IMR-90 (cell line): ENCODE measurements around the gene FARP1.

Experiments used
- BHLHE40 ChIP-seq: fragments of 150-350 bp; IDR thresholded peaks from 2 replicates; pipeline ENCODE4 v1.6.1; 2016; ENCODE audit warnings: mild to moderate bottlenecking, low read depth, low read length
- MXI1 ChIP-seq: IDR thresholded peaks from 2 replicates; pipeline ENCODE4 v1.6.1; 2012; ENCODE audit warnings: low read depth, mild to moderate bottlenecking, low read length, moderate library complexity, borderline replicate concordance
- POLR2A ChIP-seq: IDR thresholded peaks from 2 replicates; pipeline ENCODE4 v1.6.1; 2012; ENCODE audit warnings: mild to moderate bottlenecking, low read depth, low read length
- RAD21 ChIP-seq: IDR thresholded peaks from 2 replicates; pipeline ENCODE4 v1.6.1; 2012; ENCODE audit warnings: low read length, improper control_type of control experiment
- USF2 ChIP-seq: fragments of 150-350 bp; IDR thresholded peaks from 2 replicates; pipeline ENCODE4 v1.6.1; 2017; ENCODE audit warnings: mild to moderate bottlenecking, antibody characterized with exemption, low read length, low read depth
- TF ChIP-seq, protein P1 (sequence below): conservative IDR thresholded peaks from 2 replicates; pipeline ENCODE4 v1.5.1; 2012; ENCODE audit warnings: mild to moderate bottlenecking, low read depth, low read length, improper control_type of control experiment

DNA sequence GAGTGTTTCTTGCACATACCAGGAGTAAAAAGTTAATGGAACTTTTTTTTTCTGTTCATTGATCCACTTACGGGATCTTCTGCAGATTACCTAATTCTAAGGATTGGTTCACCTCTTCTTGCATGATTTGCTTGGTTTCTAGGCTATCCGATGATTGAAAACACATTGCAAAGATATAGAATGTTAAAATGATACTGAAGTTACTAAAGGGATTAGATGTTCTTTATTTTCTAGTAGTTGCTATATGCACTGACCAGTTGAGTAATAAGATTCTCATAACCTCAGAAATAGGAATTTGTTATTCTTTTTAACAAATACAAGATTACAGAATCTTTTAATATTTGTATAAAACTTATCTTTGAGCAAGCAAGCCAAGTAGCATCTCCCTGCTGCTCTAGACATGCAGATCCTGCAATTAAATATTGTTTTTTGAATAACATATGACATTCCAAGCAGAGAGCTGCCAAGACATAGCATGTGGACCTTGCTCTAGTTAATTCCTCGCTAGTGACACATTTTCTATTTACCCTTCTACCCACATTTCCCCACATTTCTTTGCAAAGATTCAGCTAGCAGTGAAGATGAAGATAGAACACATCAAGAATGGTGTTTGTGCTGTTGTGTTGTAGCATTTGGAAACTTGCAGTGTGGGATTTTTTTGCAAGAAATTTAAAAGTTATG is 85.9 kb downstream of the FARP1 start:
- TF ChIP-seq RAD21 (no peak), MXI1 (no peak), POLR2A (no peak), BHLHE40 (no peak), USF2 (no peak)
- TF ChIP-seq, protein P1, sequence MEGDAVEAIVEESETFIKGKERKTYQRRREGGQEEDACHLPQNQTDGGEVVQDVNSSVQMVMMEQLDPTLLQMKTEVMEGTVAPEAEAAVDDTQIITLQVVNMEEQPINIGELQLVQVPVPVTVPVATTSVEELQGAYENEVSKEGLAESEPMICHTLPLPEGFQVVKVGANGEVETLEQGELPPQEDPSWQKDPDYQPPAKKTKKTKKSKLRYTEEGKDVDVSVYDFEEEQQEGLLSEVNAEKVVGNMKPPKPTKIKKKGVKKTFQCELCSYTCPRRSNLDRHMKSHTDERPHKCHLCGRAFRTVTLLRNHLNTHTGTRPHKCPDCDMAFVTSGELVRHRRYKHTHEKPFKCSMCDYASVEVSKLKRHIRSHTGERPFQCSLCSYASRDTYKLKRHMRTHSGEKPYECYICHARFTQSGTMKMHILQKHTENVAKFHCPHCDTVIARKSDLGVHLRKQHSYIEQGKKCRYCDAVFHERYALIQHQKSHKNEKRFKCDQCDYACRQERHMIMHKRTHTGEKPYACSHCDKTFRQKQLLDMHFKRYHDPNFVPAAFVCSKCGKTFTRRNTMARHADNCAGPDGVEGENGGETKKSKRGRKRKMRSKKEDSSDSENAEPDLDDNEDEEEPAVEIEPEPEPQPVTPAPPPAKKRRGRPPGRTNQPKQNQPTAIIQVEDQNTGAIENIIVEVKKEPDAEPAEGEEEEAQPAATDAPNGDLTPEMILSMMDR, result no peak
